GM12872 (cell line): Measurements from ENCODE around the gene SECISBP2L.
A peak's percentile ranks its signal among the peaks of the same experiment; 100 is the strongest.

ENCODE experiments used
- TF ChIP-seq, protein P1 (sequence below): IDR thresholded peaks from 3 replicates; pipeline ENCODE4 v1.5.1; 2011; ENCODE audit warnings: low read depth, mild to moderate bottlenecking, low read length, moderate library complexity; ENCODE audit not compliant: insufficient read depth

Gene SECISBP2L

DNA sequence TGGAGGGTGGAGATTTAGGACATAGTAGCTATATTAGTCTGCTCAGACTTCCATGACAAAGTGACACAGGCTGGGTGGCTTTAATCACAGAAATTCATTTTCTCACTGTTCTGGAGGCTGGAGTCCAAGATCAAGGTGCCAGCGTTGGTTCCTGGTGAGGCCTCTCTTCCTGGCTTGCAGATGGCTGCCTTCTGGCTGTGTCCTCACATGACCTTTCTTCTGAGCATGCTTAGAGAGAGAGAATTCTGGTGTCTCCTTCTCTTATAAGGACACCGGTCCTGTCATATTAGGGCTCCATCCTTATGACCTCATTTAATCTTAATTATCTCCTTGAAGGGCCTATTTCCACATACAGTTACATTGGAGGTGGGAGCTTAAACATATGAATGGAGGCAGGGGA, 67.6 kb downstream of the SECISBP2L start:
- TF ChIP-seq, protein P1, sequence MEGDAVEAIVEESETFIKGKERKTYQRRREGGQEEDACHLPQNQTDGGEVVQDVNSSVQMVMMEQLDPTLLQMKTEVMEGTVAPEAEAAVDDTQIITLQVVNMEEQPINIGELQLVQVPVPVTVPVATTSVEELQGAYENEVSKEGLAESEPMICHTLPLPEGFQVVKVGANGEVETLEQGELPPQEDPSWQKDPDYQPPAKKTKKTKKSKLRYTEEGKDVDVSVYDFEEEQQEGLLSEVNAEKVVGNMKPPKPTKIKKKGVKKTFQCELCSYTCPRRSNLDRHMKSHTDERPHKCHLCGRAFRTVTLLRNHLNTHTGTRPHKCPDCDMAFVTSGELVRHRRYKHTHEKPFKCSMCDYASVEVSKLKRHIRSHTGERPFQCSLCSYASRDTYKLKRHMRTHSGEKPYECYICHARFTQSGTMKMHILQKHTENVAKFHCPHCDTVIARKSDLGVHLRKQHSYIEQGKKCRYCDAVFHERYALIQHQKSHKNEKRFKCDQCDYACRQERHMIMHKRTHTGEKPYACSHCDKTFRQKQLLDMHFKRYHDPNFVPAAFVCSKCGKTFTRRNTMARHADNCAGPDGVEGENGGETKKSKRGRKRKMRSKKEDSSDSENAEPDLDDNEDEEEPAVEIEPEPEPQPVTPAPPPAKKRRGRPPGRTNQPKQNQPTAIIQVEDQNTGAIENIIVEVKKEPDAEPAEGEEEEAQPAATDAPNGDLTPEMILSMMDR, result no peak

DNA sequence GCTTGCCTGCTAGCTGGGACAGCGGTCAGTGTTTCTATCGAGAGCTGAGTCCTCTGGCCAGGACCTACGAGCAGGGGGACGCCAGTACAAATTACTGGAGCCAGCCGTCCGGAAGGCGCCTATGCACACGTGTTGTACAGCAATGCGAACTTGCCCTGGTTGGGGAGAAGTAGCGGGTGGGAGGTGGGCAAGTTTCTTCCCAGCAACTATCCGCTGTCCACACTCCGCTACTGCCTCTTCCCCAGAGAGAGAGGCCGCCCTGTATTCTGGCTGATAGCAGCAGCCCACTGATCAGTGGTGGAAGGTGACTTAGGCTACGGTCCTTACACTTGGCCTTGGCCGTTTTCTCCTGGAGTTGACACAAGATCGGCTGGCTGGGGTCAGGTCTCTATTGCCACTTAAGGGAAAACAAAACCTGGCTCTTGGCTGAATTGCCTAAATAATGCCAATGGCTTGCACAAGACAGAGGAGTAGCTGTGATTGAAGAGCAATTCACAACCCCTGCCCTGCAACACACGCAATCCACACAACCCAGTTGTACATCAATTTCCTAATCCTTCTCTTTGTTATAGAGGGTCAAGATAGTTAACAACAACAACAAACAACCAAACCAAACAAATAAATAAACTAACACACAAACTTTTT, 69.7 kb downstream of the SECISBP2L start:
- TF ChIP-seq, protein P1, result no peak

DNA sequence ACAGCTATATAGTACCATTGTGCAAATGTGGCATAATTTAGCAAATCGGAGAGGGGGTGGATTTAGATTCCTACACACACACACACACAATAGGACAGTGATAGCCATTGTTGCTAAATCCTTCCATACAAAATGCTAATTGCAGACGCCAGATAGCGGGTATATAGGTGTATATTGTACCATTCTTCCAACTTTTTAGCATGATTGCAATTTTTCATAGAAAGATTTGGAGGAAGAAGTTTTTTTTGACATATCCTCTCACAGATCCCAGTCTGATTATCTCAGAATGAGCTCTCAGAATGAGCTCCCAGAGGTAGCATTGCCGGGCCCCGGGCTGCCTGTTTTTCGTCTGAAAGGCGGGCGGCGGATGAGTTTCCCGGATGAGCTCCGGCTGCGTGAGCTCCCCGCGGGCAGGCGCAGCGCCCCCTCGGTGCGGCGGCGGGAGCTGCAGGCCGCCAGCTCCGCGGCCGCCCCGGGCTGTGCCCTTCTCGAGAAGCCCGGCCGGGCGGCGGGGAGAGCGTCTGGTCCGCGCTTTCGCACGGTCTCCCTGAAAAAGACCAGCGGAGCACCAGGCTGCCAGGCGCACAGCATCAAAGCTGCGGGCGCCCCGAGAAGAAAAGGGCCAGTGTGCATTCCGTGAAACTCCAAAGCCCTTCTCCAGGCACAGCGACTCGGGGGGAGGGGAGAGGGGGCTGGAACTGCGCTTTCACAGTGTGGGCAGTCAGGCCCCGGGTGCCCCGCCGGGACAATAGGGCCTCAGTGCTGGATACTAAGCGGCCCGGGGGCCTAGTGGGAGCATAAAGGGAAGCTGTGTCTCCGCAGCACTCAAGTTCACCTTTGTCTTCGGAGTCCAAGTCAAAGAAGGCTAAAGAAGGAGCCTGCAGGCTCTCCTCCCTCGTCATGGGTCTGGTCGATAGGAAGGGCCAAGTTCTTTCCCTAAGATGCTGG, 70.5 kb downstream of the SECISBP2L start:
- TF ChIP-seq, protein P1, result peak; percentile 79

DNA sequence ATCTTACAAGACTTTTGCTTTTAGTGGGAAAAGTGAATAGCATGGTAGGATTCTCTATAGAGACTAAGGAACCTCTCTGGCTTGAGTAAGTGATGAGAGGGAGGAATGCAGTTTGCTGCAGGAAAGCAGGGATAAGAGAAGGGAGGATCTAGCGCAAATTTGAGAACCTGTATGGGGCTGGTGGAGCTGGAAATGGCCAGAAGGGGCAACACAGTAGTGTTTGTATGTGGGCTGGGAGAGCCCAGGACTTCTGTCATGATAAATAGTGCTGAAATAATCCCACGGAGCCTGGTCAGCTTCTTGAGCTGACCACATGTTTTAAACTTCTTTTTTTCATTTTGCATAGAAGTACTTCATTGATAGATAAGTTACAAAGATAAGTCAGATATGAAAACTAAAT, 71.4 kb downstream of the SECISBP2L start:
- TF ChIP-seq, protein P1, result 0 out of 3 replicates have a peak, but pooled peaks have one; percentile 18

DNA sequence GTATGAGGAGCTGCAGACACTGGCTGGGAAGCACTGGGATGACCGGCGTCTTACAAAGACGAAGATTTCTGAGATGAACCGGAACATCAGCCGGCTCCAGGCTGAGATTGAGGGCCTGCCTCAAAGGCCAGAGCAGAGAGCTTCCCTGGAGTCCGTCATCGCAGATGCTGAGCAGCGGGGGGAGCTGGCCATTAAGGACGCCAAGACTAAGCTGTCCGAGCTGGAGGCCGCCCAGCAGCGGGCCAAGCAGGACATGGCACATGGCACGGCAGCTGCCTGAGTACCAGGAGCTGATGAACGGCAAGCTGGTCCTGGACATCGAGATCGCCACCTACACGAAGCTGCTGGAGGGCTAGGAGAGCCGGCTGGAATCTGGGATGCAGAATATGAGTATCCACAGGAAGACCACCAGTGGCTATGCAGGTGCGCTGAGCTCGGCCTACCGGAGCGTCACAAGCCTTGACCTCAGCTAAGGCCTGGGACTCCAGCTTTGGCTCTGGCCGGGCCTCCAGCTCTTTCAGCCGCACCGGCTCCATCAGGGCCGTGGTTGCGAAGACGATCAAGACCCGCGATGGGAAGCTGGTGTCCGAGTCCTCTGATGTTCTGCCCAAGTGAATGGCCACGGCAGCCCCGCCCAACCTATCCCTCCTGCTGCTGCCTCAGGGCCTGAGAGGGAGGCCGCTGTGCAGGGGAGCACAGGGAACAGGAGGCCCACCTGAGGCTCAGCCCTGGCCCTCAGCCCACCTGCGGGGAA, 73.3 kb downstream of the SECISBP2L start:
- TF ChIP-seq, protein P1, result no peak

DNA sequence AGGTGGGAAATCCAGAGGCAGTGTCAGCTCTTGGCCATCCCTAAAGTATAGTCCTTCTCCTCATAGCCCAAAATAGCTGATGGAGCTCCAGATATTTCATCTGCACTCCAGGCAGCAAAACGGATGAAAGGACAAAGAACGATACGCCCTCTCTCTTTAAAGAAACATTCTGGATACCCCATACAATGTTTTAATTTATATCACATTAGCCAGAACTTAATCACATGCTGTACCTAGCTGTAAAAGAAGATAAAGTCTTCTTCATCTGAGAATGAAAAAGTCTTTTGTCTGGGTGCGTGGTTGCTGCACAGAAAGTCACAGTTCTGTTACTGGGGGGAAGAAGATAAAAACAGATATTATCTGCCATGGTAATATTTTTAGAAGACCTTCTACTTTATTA, 78.2 kb downstream of the SECISBP2L start:
- TF ChIP-seq, protein P1, result no peak

DNA sequence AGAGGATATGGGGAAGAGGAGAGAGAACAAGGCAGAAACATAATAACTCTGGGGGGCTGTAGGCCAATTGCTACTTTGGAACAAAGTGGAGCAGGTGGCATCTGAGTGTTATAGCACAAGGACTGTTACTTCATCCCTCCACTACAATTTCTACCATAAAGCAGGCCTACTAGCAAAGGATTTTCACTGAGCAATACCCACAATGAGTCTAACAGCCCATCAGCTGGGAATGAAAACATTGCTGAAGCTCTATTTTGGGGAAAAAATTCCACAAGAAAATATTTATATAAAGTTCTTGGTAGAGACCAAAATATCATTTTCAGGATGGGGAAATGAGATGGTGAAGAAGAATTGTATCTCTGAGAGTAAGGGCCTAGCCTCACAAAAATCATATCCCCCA, 78.9 kb downstream of the SECISBP2L start:
- TF ChIP-seq, protein P1, result no peak
